Measurements from ENCODE around the gene GADL1.

DNA sequence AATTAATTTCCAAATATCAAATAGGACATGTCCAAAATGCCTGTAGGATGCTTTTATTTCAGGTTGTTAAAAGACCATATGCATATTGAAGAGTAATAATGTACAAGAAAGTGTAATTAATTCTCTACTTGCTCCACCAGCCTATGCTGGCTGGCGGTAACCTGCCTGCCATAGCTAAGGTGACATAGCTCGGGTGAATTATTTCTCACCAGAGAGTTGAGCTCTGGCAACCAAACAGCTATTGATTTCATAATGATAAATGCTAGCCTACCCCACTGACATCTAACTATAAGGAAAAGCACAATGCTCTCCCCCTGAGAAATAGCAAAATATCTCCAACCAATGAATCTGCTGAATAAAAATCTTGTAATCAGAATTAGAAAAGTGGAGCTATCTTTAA is 48.9 kb downstream of the GADL1 start:
- TF ChIP-seq SMC3 (IDR thresholded peaks at IDR 0.05) (no peak), POLR2A (IDR thresholded peaks at IDR 0.05; ENCODE audit: low read length) (no peak), BHLHE40 (IDR thresholded peaks at IDR 0.05; ENCODE audit: low read depth, low read length) (no peak), RAD21 (conservative IDR thresholded peaks at IDR 0.05 in 1 of 2, IDR thresholded peaks at IDR 0.05 in 1 of 2) (no peak), KDM5A (IDR thresholded peaks at IDR 0.05) (no peak), PHF8 (IDR thresholded peaks at IDR 0.05; ENCODE audit: borderline replicate concordance, low read depth) (no peak), RCOR1 (IDR thresholded peaks at IDR 0.05; ENCODE audit: low read depth, low read length) (no peak), RNF2 (IDR thresholded peaks at IDR 0.05; ENCODE audit: borderline replicate concordance, low read depth) (no peak), KDM1A (IDR thresholded peaks at IDR 0.05; ENCODE audit: low read depth) (no peak), CEBPB (IDR thresholded peaks at IDR 0.05) (no peak), EP300 (IDR thresholded peaks at IDR 0.05) (no peak), RARB (CRISPR knock-in tag; IDR thresholded peaks at IDR 0.05) (no peak)
- TF ChIP-seq, protein P1, sequence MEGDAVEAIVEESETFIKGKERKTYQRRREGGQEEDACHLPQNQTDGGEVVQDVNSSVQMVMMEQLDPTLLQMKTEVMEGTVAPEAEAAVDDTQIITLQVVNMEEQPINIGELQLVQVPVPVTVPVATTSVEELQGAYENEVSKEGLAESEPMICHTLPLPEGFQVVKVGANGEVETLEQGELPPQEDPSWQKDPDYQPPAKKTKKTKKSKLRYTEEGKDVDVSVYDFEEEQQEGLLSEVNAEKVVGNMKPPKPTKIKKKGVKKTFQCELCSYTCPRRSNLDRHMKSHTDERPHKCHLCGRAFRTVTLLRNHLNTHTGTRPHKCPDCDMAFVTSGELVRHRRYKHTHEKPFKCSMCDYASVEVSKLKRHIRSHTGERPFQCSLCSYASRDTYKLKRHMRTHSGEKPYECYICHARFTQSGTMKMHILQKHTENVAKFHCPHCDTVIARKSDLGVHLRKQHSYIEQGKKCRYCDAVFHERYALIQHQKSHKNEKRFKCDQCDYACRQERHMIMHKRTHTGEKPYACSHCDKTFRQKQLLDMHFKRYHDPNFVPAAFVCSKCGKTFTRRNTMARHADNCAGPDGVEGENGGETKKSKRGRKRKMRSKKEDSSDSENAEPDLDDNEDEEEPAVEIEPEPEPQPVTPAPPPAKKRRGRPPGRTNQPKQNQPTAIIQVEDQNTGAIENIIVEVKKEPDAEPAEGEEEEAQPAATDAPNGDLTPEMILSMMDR (IDR thresholded peaks at IDR 0.05), result no peak
- TF ChIP-seq, protein P2, sequence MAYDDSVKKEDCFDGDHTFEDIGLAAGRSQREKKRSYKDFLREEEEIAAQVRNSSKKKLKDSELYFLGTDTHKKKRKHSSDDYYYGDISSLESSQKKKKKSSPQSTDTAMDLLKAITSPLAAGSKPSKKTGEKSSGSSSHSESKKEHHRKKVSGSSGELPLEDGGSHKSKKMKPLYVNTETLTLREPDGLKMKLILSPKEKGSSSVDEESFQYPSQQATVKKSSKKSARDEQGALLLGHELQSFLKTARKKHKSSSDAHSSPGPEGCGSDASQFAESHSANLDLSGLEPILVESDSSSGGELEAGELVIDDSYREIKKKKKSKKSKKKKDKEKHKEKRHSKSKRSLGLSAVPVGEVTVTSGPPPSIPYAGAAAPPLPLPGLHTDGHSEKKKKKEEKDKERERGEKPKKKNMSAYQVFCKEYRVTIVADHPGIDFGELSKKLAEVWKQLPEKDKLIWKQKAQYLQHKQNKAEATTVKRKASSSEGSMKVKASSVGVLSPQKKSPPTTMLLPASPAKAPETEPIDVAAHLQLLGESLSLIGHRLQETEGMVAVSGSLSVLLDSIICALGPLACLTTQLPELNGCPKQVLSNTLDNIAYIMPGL (CRISPR knock-in tag; IDR thresholded peaks at IDR 0.05; ENCODE audit: borderline replicate concordance), result no peak

All from A549 (cell line).